Mesothelial cell of epicardium (in vitro differentiated cells): ENCODE data around the gene SH3D21. TPM values are rescaled to one million over a fixed set of nuclear protein-coding genes. Genes with fewer than 3 reads are reported as not detected.

Experiments
- DNase-seq, 2 experiments: peaks; one replicate each; pipeline ENCODE4 v3.0.0; 2021; ENCODE audit warnings: low spot score in 2 of 2; ENCODE audit not compliant: unreplicated experiment in 2 of 2
- H3K27ac Mint-ChIP-seq: 2 replicates; pipeline ENCODE4 v1.8.0; 2021; ENCODE audit warnings: mixed read lengths
- H3K27me3 Mint-ChIP-seq: 2 replicates; pipeline ENCODE4 v1.8.0; 2021; ENCODE audit warnings: low read depth, mixed read lengths
- H3K36me3 Mint-ChIP-seq: 2 replicates; pipeline ENCODE4 v1.8.0; 2021; ENCODE audit warnings: mixed read lengths
- H3K4me1 Mint-ChIP-seq: 2 replicates; pipeline ENCODE4 v1.8.0; 2021; ENCODE audit warnings: mixed read lengths
- H3K4me3 Mint-ChIP-seq: 2 replicates; pipeline ENCODE4 v1.8.0; 2021; ENCODE audit warnings: mild to moderate bottlenecking, moderate library complexity, mixed read lengths
- H3K9me3 Mint-ChIP-seq: 2 replicates; pipeline ENCODE4 v1.8.0; 2021; ENCODE audit warnings: mixed read lengths
- total RNA-seq: library from RNA; stranded (reverse); gene quantifications from 3 replicates; pipeline ENCODE4 v1.2.1, GENCODE V29; 2021
- TF ChIP-seq, protein P1 (sequence below): fragments of 200-600 bp; sonication (generic); IDR thresholded peaks from one replicate; pipeline ENCODE4 v1.5.0; 2021; ENCODE audit warnings: antibody characterized with exemption; ENCODE audit not compliant: unreplicated experiment

Gene SH3D21
- total RNA-seq, 1 donor from 2014 or later: 47.1 TPM

DNA sequence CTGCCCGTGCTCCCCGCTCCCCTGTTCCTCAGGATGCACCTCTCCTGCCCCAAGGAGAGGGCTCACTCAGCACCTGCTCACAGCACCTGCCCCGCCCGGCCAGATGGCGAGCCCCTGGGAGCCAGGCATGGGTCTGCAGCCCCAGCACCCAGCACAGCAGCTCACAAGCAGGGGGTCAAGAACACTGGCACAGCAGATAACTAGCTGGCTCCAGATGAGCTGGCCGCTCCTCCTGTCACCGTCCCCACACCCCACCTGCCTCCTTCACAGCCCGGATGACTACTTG is 38.2 kb downstream of the SH3D21 start:
- Mint-ChIP-seq H3K4me3 (no peak overlapping the region), H3K4me1 (no peaks in the 10 kb centered on the region), H3K27me3 (no peaks in the 10 kb centered on the region), H3K9me3 (no peaks in the 10 kb centered on the region), H3K36me3 (peaks cover 31% of the 10 kb centered on the region), H3K27ac (no peak overlapping the region)
- DNase-seq: no peak
- TF ChIP-seq, protein P1, sequence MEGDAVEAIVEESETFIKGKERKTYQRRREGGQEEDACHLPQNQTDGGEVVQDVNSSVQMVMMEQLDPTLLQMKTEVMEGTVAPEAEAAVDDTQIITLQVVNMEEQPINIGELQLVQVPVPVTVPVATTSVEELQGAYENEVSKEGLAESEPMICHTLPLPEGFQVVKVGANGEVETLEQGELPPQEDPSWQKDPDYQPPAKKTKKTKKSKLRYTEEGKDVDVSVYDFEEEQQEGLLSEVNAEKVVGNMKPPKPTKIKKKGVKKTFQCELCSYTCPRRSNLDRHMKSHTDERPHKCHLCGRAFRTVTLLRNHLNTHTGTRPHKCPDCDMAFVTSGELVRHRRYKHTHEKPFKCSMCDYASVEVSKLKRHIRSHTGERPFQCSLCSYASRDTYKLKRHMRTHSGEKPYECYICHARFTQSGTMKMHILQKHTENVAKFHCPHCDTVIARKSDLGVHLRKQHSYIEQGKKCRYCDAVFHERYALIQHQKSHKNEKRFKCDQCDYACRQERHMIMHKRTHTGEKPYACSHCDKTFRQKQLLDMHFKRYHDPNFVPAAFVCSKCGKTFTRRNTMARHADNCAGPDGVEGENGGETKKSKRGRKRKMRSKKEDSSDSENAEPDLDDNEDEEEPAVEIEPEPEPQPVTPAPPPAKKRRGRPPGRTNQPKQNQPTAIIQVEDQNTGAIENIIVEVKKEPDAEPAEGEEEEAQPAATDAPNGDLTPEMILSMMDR: no peak

DNA sequence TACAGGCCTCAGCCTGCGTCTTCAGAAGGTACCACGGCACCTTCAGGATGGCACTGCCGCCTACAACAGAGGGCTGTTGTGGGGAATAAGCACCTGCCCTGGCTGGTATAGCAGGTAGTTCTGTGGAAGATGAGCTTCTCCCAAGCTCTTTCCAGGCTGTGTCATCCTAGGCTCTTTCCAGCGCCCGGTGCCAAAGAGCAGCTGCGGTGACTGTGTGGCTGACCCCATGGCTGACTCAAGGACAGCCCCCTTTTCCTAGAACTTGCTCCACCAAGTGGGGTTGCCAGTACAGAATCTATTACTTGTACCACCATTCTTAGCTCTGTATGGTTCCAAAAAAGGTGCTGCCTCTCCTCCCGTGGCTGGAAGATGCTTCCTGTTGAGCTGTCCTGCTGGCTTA is 39.2 kb downstream of the SH3D21 start:
- TF ChIP-seq, protein P1: no peak
- Mint-ChIP-seq H3K27me3 (no peaks in the 10 kb centered on the region), H3K27ac (no peak overlapping the region)

DNA sequence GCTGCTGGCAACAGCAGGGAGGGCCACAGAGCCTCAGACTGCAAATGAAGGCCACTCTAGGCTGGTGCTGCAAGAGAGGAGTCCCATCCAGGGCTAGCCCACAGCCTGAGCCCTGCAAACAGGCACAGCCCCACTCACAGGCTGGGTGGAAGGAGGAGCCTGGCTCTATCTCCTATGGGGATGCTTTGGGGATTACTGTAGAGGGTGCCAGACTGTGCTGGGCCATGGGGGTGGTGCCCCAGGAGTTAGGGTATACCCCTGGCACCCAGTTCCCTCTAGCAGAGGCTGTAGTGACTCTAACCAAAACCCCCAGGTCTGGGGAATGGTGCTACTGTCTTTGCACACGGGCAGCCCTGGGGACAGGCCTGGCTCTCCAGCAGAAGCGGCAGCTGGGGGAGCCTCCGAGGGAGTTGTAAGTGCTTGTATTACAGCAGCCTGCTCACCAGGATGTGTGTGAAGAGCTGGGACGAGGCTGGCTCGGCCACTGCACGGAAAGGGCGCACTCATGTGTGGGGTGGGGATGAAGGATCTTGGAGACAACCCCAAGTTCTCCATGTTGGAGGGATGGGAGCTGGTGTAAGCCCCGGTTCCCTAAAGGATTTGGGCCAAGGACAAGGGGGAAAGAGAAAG is 40.7 kb downstream of the SH3D21 start:
- Mint-ChIP-seq H3K36me3 (peaks cover 24% of the 10 kb centered on the region), H3K4me1 (peaks cover 7% of the 10 kb centered on the region), H3K9me3 (no peaks in the 10 kb centered on the region), H3K27ac (no peak overlapping the region), H3K27me3 (no peaks in the 10 kb centered on the region), H3K4me3 (no peak overlapping the region)
- DNase-seq: no peak
- TF ChIP-seq, protein P1: no peak

More for the DNA sequence above, 39.2 kb downstream of the SH3D21 start:
- DNase-seq: no peak
- Mint-ChIP-seq H3K4me1 (no peaks in the 10 kb centered on the region), H3K36me3 (peaks cover 31% of the 10 kb centered on the region), H3K9me3 (no peaks in the 10 kb centered on the region), H3K4me3 (no peak overlapping the region)

DNA sequence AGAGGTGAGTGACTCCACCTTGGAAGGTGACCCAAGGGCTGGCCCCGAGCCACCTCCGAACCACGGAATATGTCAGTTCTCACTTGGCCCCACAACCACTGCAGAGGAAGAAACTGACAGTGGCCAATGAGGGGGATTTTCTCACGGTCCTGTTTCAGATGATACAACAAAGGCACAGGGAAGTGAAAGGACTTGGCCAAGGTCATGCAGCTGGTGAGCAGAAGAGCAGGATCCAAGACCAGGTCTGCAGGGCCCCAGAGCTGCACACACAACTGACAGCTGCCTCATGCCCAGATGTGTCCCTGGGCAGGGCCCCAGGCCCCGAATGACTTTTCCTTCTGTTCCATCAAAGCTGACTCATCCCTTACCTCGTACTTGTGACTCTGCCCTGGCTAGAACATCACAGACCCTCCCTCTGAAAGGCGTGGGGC is 43.1 kb downstream of the SH3D21 start:
- Mint-ChIP-seq H3K36me3 (peaks cover 27% of the 10 kb centered on the region), H3K27ac (no peak overlapping the region), H3K27me3 (no peaks in the 10 kb centered on the region), H3K4me3 (no peak overlapping the region), H3K4me1 (peaks cover 16% of the 10 kb centered on the region), H3K9me3 (no peaks in the 10 kb centered on the region)
- TF ChIP-seq, protein P1: no peak
- no peak for DNase-seq

DNA sequence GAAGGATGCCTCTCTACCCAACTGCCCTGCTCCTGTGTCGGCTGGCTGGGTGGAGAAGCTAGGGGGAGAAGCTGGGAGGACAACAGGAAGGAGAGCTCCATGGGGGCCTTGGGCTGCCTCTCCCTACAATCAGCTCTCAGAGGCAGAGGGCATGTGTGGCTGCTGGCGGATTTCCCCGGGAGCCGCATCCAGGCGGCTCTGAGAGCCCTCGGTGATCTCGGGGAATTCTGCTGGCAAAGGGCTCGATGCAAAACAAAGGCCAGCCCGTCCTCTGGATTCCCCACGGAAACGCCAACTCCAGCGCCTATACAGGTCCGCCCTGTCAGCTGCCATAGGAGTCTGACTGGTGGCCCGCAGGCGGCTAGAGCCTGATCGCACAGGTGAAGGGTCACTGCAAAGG is 43.7 kb downstream of the SH3D21 start:
- Mint-ChIP-seq H3K36me3 (peaks cover 27% of the 10 kb centered on the region), H3K4me1 (peaks cover 16% of the 10 kb centered on the region), H3K27ac (no peak overlapping the region), H3K4me3 (no peak overlapping the region), H3K9me3 (no peaks in the 10 kb centered on the region), H3K27me3 (no peaks in the 10 kb centered on the region)
- no peak for DNase-seq
- TF ChIP-seq, protein P1: no peak
